ENCODE measurements around the gene ZXDC. TPM values are rescaled to one million over a fixed set of nuclear protein-coding genes. Genes with fewer than 3 reads are reported as not detected.

Gene ZXDC
- total RNA-seq, 4 donors from 2014 or later = 25.9 to 47.6 (median 35.3) TPM

GRCh38 chr3:126454437-126455198 lies 21.1 kb downstream of the ZXDC start:
- peak; percentile 46 for ATAC-seq
- Histone ChIP-seq H3K4me1 (no peaks in the 10 kb centered on the region), H3K36me3 (peaks cover 0 to 94% of the 10 kb centered on the region in 2 donors), H3K27me3 (no peaks in the 10 kb centered on the region), H3K27ac (no peak overlapping the region), H3K9me3 (no peaks in the 10 kb centered on the region), H3K4me3 (no peak overlapping the region)
- WGBS, 2 donors (ENCODE audit: low coverage in 1 of 2) = 72 to 76% methylated on average over 6 of the region's 6 CpGs
- TF ChIP-seq POLR2AphosphoS5 (IDR thresholded peaks at IDR 0.05) (no peak), POLR2A (IDR thresholded peaks at IDR 0.05) (no peak), EP300 (IDR thresholded peaks at IDR 0.05) (no peak)

DNA sequence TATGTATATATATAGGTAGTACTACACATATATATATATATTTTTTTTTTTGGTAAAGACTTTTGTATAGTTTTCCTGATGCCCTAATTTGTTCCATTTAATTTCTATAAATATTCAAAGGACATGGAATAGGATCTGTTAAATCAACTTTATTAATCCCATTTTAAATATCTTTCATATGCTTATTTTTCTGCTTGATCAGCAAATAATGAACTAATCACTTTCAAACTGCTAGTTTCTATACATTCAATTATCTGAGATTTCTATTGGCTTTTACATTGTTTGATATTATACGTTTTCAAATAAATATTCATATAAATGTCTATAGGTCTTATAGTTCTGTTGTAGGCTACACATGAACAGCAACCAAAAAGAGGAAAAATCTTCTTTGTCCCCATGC lies 21.7 kb downstream of the ZXDC start:
- no peak for ATAC-seq
- Histone ChIP-seq H3K9me3 (no peaks in the 10 kb centered on the region), H3K4me3 (no peak overlapping the region), H3K36me3 (peaks cover 0 to 94% of the 10 kb centered on the region in 2 donors), H3K4me1 (no peaks in the 10 kb centered on the region), H3K27ac (no peak overlapping the region), H3K27me3 (no peaks in the 10 kb centered on the region)
- no peak for TF ChIP-seq EP300 (IDR thresholded peaks at IDR 0.05)
- TF ChIP-seq POLR2AphosphoS5 (IDR thresholded peaks at IDR 0.05) = no peak
- 63 to 66% methylated on average over 1 of the region's 1 CpG for WGBS, 2 donors (ENCODE audit: low coverage in 1 of 2)

DNA sequence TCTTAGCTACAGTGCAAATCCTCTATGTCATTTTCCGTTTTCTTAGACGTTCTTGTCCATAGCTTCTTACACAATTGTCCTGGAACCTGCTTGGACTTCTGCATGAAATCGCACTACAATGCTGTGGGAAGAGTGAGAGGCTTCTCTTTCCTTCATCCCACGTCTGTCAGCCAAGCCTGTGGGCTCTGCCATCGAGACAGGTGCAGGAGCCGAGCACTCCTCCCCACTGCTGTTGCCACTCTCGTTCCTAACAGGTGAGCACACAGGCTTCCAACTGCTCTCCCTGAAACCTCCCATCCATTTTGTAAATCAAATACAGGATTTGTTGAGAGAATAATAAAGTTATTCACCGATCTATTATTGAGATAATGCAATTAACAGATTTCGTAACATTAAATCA lies 23.5 kb downstream of the ZXDC start:
- TF ChIP-seq EP300 (IDR thresholded peaks at IDR 0.05) = no peak
- TF ChIP-seq POLR2A (IDR thresholded peaks at IDR 0.05) = no peak
- no peak for TF ChIP-seq POLR2AphosphoS5 (IDR thresholded peaks at IDR 0.05)
- no peak for TF ChIP-seq CTCF (IDR thresholded peaks at IDR 0.05)
- H3K9me3 ChIP-seq = no peaks in the 10 kb centered on the region
- peaks cover 0 to 86% of the 10 kb centered on the region in 2 donors for H3K36me3 ChIP-seq
- ATAC-seq = no peak
- H3K4me1 ChIP-seq = peaks cover 0 to 14% (median 0%) of the 10 kb centered on the region in 3 donors
- no peak overlapping the region for H3K4me3 ChIP-seq
- no peak overlapping the region for H3K27ac ChIP-seq
- H3K27me3 ChIP-seq = no peaks in the 10 kb centered on the region
- whole genome bisulfite sequencing, 2 donors (ENCODE audit: low coverage in 1 of 2) = 77 to 88% methylated on average over 8 to 9 of the region's 9 CpGs

DNA sequence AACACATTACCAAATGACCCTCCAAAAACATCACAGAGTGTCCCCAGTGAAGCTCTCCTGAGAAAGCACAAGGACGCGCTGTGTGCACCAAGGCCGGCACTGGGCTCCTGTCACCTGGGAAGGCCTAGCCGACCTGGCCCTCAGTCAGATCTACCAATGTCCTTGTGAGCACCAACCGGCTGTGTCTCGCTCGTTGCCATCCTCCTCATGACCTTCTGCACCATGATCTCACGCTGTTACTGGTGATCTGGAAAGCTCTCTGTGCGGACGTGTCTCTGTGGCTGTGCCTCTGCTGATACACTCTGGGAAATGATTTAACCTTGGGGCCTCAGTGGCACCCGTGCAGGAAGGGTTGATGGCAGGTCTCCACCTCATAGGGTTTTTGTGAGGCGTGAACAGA lies 24.2 kb downstream of the ZXDC start:
- Histone ChIP-seq H3K4me3 (no peak overlapping the region), H3K4me1 (peaks cover 0 to 18% (median 0%) of the 10 kb centered on the region in 3 donors), H3K27ac (no peak overlapping the region), H3K36me3 (peaks cover 0 to 79% of the 10 kb centered on the region in 2 donors), H3K9me3 (no peaks in the 10 kb centered on the region), H3K27me3 (no peaks in the 10 kb centered on the region)
- no peak for TF ChIP-seq EP300 (IDR thresholded peaks at IDR 0.05)
- TF ChIP-seq POLR2AphosphoS5 (IDR thresholded peaks at IDR 0.05) = no peak
- no peak for TF ChIP-seq POLR2A (IDR thresholded peaks at IDR 0.05)
- TF ChIP-seq CTCF (IDR thresholded peaks at IDR 0.05) = no peak
- WGBS, 2 donors (ENCODE audit: low coverage in 1 of 2) = 80 to 83% methylated on average over 2 to 6 of the region's 12 CpGs
- no peak for ATAC-seq

- no peaks in the 10 kb centered on the region for H3K9me3 ChIP-seq
- peaks cover 0 to 18% (median 0%) of the 10 kb centered on the region in 3 donors for H3K4me1 ChIP-seq
- H3K4me3 ChIP-seq = no peak overlapping the region
- TF ChIP-seq CTCF (IDR thresholded peaks at IDR 0.05) (no peak), POLR2AphosphoS5 (IDR thresholded peaks at IDR 0.05) (no peak), POLR2A (IDR thresholded peaks at IDR 0.05) (no peak), EP300 (IDR thresholded peaks at IDR 0.05) (no peak)
- no peaks in the 10 kb centered on the region for H3K27me3 ChIP-seq
- H3K27ac ChIP-seq = no peak overlapping the region
- peaks cover 0 to 72% of the 10 kb centered on the region in 2 donors for H3K36me3 ChIP-seq
- ATAC-seq = no peak
- WGBS, 2 donors (ENCODE audit: low coverage in 1 of 2) = no CpG with 5 or more reads among the region's 3 CpGs
These were observed 24.9 kb downstream of the ZXDC start for GRCh38 chr3:126450744-126451143.

GRCh38 chr3:126450219-126450618 lies 25.5 kb downstream of the ZXDC start:
- H3K4me1 ChIP-seq = peaks cover 0 to 18% (median 0%) of the 10 kb centered on the region in 3 donors
- H3K4me3 ChIP-seq = no peak overlapping the region
- no peak for ATAC-seq
- 72% methylated on average over 5 of the region's 9 CpGs; no CpG with 5 or more reads in 1 of the 2 donors for WGBS, 2 donors (ENCODE audit: low coverage in 1 of 2)
- no peak overlapping the region for H3K27ac ChIP-seq
- H3K36me3 ChIP-seq = peaks cover 0 to 70% of the 10 kb centered on the region in 2 donors
- no peaks in the 10 kb centered on the region for H3K9me3 ChIP-seq
- H3K27me3 ChIP-seq = no peaks in the 10 kb centered on the region
- TF ChIP-seq EP300 (IDR thresholded peaks at IDR 0.05) (no peak), CTCF (IDR thresholded peaks at IDR 0.05) (no peak)

Measured in gastroesophageal sphincter (tissue), 4 donors.